Activated B cell treated with CpG ODN at 0.5 μM for 24 hours (primary cell): ENCODE results near the gene ANO10. TPM values are rescaled to one million over a fixed set of nuclear protein-coding genes. Genes with fewer than 3 reads are reported as not detected.

ENCODE experiments used
- ATAC-seq: fragments of 200-7000 bp; cut with Tn5 transposase; one replicate; pipeline ENCODE4 v1.10.0; 2021; ENCODE audit warnings: low read depth, mild to moderate bottlenecking, moderate library complexity
- CTCF ChIA-PET: fragments of 350-600 bp; sonication (Branson Sonifier 250); formaldehyde crosslinking; loops from one replicate; lab custom pipeline; 2021; ENCODE audit warnings: antibody characterized with exemption; lab: Charles Lee
- POLR2A ChIA-PET: fragments of 350-600 bp; sonication (Branson Sonifier 250); formaldehyde crosslinking; loops from one replicate; lab custom pipeline; 2021; ENCODE audit warnings: antibody characterized with exemption; lab: Charles Lee
- DNase-seq: peaks from one replicate; pipeline ENCODE4 v3.0.0; 2022
- H3K27ac Mint-ChIP-seq: one replicate; pipeline ENCODE4 v1.8.0; 2020; ENCODE audit warnings: mixed read lengths
- H3K27me3 Mint-ChIP-seq: one replicate; pipeline ENCODE4 v1.8.0; 2021; ENCODE audit warnings: mixed read lengths
- H3K36me3 Mint-ChIP-seq: one replicate; pipeline ENCODE4 v1.8.0; 2021; ENCODE audit warnings: low read depth, mixed read lengths
- H3K4me1 Mint-ChIP-seq: one replicate; pipeline ENCODE4 v1.8.0; 2021; ENCODE audit warnings: mixed read lengths
- H3K4me3 Mint-ChIP-seq: one replicate; pipeline ENCODE4 v1.8.0; 2020; ENCODE audit warnings: mild to moderate bottlenecking, mixed read lengths
- H3K9me3 Mint-ChIP-seq: one replicate; pipeline ENCODE4 v1.8.0; 2020; ENCODE audit warnings: mixed read lengths
- CTCF ChIP-seq: fragments of 200-600 bp; IDR thresholded peaks from one replicate; pipeline ENCODE4 v1.8.0; 2022; ENCODE audit warnings: antibody characterized with exemption, mild to moderate bottlenecking
- intact Hi-C: fragments of 100-400 bp; cut with micrococcal nuclease; formaldehyde crosslinking; loops from one replicate; pipeline ENCODE4 v1.15.1; 2024
- total RNA-seq: library from RNA; stranded (reverse); gene quantifications from 2 replicates; pipeline ENCODE4 v1.2.3, GENCODE V29; 2022

The ANO10 gene
- total RNA-seq, 1 donor from 2014 or later: 6.4 TPM

DNA sequence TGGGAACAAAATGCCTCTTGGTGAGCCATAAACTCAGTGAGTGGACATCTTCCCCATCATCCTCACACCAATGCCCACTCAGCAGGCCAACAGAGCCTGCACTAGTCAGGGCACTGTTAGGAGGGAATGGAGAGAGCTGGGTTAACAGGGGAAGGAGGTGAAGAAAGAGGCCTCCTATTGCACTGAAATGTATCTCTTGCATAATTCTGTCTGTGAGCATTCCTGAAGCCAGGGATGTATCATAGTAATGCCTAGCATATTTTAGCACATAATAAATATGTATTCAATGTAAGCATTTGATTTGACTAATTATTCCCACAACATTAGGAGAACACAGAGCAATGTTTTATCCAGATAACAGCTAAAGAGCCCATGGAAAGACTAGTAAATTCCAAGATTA lies 81.2 kb downstream of the ANO10 start:
- no peak for ATAC-seq
- TF ChIP-seq CTCF: no peak
- ChIA-PET CTCF (no interaction called here), POLR2A (no interaction called here)
- no peak for DNase-seq
- H3K4me3 Mint-ChIP-seq: no peak overlapping the region
- no peaks in the 10 kb centered on the region for H3K9me3 Mint-ChIP-seq
- intact Hi-C loops: no loop called here
- no peaks in the 10 kb centered on the region for H3K36me3 Mint-ChIP-seq
- no peaks in the 10 kb centered on the region for H3K4me1 Mint-ChIP-seq
- H3K27ac Mint-ChIP-seq: no peak overlapping the region
- no peaks in the 10 kb centered on the region for H3K27me3 Mint-ChIP-seq

GRCh38 chr3:43539321-43539720 lies 82.5 kb downstream of the ANO10 start:
- ChIA-PET POLR2A (no interaction called here), CTCF (no interaction called here)
- no peak overlapping the region for H3K27ac Mint-ChIP-seq

DNA sequence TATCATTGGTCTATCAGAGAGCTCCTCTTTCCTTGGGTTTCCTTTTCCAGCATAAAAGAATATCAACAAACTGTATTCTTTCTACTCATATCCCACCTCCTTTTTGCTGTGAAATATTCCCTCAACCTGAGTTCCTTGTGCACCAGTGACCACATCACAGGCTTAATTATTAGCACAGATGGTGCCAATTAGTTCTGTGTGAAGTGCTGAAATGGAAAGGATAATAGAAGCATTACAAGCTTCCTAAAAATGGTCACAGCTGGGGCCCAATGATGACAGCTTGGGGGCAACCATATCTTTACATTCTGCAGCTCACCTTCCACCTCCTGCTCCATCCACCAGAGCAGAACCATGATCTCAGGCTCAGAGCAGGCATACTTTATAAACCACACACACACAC lies 84.6 kb downstream of the ANO10 start:
- H3K27ac Mint-ChIP-seq: no peak overlapping the region
- H3K36me3 Mint-ChIP-seq: no peaks in the 10 kb centered on the region
- intact Hi-C loops: no loop called here
- no peak for TF ChIP-seq CTCF
- H3K27me3 Mint-ChIP-seq: no peaks in the 10 kb centered on the region
- H3K4me1 Mint-ChIP-seq: no peaks in the 10 kb centered on the region
- H3K4me3 Mint-ChIP-seq: no peak overlapping the region
- no peaks in the 10 kb centered on the region for H3K9me3 Mint-ChIP-seq
- no peak for DNase-seq
- CTCF ChIA-PET: no interaction called here
- POLR2A ChIA-PET: no interaction called here
- ATAC-seq: no peak

More at GRCh38 chr3:43539321-43539720, 82.5 kb downstream of the ANO10 start:
- Mint-ChIP-seq H3K36me3 (no peaks in the 10 kb centered on the region), H3K9me3 (no peaks in the 10 kb centered on the region), H3K27me3 (no peaks in the 10 kb centered on the region), H3K4me1 (no peaks in the 10 kb centered on the region), H3K4me3 (no peak overlapping the region)
- ATAC-seq: no peak
- no peak for TF ChIP-seq CTCF
- intact Hi-C loops: no loop called here
- DNase-seq: no peak

- DNase-seq: no peak
- intact Hi-C loops: no loop called here
- H3K4me3 Mint-ChIP-seq: no peak overlapping the region
- CTCF ChIA-PET: interaction anchor here (1.8 kb wide), 1 partner anchor 9 kb away, joined by 4 read pairs; no protein-coding TSS in a partner anchor
- no peak overlapping the region for H3K27ac Mint-ChIP-seq
- no peaks in the 10 kb centered on the region for H3K27me3 Mint-ChIP-seq
- ATAC-seq: no peak
- no peak for TF ChIP-seq CTCF
- H3K9me3 Mint-ChIP-seq: no peaks in the 10 kb centered on the region
- no peaks in the 10 kb centered on the region for H3K4me1 Mint-ChIP-seq
- no peaks in the 10 kb centered on the region for H3K36me3 Mint-ChIP-seq
- POLR2A ChIA-PET: no interaction called here
These were observed 87.1 kb downstream of the ANO10 start for GRCh38 chr3:43534675-43535074.

GRCh38 chr3:43533009-43533408 lies 88.8 kb downstream of the ANO10 start:
- H3K36me3 Mint-ChIP-seq: no peaks in the 10 kb centered on the region
- no peaks in the 10 kb centered on the region for H3K27me3 Mint-ChIP-seq
- DNase-seq (no peak), ATAC-seq (no peak)
- H3K4me3 Mint-ChIP-seq: no peak overlapping the region
- no peaks in the 10 kb centered on the region for H3K4me1 Mint-ChIP-seq
- intact Hi-C loops: no loop called here
- H3K27ac Mint-ChIP-seq: no peak overlapping the region
- POLR2A ChIA-PET: no interaction called here
- CTCF ChIA-PET: interaction anchor here (1.0 kb wide), 1 partner anchor 30 kb away, joined by 4 read pairs; no protein-coding TSS in a partner anchor
- no peak for TF ChIP-seq CTCF
- H3K9me3 Mint-ChIP-seq: peaks cover 4% of the 10 kb centered on the region
